Right hindlimb (tissue), 1 donor: ENCODE data around the gene CARD18.
"Not testable (repeated sequence)": the region's sequence is repeated elsewhere in the genome, so short reads cannot be mapped to it uniquely, and the experiment has no call there.

Experiments
- DNase-seq: peaks from one replicate; pipeline ENCODE4 v3.0.0-alpha.2; 2018

The CARD18 gene

DNA sequence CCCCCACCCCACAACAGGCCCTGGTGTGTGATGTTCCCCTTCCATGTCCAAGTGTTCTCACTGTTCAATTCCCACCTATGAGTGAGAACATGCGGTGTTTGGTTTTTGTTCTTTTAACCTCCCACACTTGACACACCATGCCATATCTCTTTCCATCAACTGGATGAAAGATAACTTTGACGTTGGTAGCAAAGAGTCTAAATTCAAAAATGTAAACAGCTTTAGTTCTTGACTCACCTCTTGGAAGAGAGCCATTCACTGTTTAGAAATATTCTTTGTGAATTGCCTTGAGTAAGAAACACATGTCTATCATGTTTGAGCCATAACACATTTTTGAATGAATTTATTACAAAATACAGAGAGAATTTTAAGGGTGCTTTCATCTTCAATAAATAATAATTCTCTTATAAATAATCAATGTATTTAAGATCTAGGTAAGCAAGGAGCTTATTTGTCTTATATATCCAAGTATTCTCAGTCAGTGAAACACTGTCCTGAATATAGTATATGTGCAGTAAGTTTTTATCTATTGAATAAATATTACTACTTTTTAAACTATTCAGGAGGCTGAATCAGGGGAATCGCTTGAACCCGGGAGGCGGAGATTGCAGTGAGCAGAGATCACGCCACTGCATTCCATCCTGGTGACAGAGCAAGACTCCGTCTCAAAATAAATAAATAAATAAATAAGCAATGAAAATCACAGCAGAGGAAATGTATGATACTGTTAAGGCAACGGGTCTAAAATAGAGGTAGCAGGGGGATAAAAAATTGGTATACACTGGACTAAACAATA, 6.7 kb downstream of the CARD18 start:
- no peak for DNase-seq

DNA sequence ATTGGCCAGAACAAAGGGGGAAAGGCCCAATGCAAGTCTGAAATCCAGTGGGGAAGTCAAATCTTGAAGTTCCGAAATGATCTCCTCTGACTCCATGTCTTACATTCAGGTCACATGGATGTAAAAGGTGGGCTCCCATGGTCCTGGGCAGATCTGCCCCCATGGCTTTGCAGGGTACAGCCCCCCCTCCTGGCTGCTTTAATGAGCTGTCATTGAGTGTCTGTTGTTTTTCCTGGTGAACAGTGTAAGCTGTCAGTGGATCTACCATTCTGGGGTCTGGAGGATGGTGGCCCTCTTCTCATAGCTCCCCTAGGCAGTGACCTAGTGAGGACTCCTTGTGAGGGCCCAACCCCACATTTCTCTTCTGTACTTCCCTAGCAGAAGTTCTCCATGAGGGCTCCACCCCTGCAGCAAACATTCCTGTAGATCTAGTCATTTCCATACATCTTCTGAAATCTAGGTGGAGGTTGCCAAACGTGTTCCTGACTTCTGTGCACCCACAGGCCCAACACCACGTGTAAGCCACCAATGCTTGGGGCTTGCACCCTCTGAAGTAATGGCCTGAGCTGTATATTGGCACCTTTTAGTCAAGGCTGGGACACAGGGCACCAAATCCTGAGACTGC, 9.3 kb downstream of the CARD18 start:
- no peak for DNase-seq

GRCh38 chr11:105124756-105125155, 14.8 kb downstream of the CARD18 start:
- no peak for DNase-seq

- DNase-seq, result no peak
Measured at GRCh38 chr11:105111145-105111944, 28.2 kb downstream of the CARD18 start.

DNA sequence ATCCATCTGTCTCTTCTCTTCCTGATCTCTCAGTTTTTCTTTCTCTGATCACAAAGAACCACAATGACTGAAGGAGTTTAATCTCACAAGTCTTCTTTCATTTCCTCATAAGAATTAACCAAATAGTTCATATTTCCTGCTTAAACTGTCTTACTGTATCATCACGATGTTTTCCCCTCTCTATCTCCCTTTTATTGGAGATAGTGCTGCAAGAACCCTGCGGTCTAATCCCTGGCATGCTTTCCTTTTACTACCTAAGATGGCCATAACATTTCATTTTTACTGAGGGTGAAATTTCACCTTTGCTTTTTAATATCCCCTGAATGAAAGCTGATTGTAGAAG, 28.9 kb downstream of the CARD18 start:
- no peak for DNase-seq

GRCh38 chr11:105109855-105110687, 29.5 kb downstream of the CARD18 start:
- no peak for DNase-seq

DNA sequence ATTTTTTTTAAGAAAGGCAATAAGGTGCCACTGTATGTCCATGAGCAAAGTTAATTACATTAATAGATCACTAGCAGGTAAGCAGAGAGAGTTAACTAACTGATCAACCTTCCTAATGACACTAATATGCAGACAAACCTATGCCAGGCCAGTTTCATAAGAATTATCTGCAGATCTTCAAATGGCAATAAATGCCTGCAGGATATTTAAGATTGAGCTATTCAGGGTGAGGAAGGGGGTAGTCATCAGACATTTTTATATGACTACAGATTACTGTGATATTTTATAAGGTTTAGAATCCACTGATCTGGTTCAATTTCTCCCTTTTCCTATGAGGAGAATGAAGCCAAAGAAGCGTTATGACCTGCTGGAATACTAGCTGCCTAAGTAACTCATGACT, 30.2 kb downstream of the CARD18 start:
- DNase-seq, result no peak

GRCh38 chr11:105108247-105108646, 31.3 kb downstream of the CARD18 start:
- DNase-seq, result no peak

GRCh38 chr11:105107226-105107825, 32.2 kb downstream of the CARD18 start:
- not testable (repeated sequence) for DNase-seq

DNA sequence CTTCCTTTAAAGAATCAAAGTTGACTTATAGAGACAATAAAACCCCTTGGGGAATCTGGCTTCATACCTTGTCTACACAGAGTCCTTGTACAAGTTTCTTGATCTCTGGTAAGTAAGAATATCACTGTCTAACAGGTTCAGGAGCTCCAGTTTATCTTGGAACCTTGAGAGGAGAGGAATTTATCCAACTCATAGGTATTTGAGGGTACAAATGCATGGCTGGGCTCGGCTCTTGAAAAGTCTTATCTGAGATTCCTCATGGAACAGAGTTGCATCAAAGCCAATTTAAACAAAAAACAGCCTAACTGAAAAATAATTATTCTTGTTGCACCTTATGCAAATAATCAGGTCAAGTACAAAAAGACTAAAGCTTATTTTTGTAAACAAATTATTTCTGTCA, 33.4 kb downstream of the CARD18 start:
- DNase-seq, result no peak

GRCh38 chr11:105104292-105104691, 35.3 kb downstream of the CARD18 start:
- DNase-seq, result no peak

DNA sequence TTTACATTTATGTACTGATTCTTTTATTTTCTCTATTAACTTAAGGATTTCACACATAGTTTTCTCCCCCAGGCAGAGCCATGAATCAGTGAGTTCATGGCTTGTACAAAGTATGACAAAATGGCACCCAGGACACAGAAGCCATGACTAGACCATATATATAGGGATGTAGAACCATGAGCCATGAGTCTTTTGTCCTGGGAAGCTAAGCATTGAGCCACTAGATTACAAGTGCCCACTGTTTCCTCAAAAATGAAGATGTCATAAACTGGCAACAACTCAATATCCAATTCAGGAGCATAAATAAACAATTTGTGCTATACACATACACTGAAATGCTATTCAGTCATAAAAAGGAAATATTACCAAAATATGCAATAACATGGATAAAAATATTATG, 36.2 kb downstream of the CARD18 start:
- DNase-seq, result no peak

GRCh38 chr11:105102079-105102581, 37.4 kb downstream of the CARD18 start:
- DNase-seq, result not testable (repeated sequence)

DNA sequence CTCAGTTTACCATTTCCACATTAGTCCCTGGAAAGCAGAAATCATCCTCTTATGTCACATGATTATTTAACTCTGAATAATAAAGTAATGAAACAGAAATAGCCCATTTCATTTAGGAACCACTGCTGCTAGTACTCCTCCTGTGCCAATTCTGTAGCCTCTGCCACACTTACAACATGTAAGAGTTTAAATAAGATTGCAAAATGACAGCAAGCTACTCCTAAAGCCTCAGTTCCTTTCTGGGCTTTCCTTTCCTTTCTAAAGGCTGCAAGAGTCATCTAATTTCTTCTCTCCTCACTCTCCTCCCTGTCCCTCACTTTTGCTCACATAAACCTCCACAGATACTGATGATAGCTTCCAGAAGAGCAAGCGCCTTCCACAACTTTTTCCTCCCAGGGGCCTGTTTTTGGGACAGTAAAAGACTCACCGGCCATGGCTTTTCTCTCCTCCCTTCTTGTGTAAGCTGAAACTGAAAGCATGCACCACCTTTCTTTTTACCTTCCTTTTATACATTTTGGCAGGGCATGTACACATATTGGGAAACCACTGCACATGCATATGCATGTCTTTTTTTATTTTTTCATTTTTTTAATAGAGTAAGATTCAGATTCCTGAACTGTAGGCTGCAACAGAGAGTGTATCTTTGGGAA, 38.5 kb downstream of the CARD18 start:
- no peak for DNase-seq

GRCh38 chr11:105100206-105100605, 39.4 kb downstream of the CARD18 start:
- DNase-seq, result no peak

DNA sequence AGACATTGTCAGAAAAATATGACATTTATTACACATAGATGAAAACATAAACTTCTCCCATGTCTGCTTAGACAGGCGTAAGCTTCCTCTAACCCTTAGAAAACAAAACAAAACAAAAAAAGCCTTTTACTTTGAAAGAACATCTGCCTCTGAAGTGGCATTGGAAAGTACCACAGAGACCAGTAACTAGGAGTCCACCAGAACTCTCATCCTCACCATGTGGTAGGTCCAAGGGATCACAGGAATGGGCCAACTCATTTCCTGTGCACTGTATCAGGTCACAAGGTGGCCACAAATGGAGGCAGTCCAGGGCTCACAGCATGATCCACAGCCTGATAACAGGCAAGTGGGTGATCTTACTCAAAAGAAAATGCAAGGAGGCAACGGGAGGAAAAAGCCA, 40.0 kb downstream of the CARD18 start:
- not testable (repeated sequence) for DNase-seq

DNA sequence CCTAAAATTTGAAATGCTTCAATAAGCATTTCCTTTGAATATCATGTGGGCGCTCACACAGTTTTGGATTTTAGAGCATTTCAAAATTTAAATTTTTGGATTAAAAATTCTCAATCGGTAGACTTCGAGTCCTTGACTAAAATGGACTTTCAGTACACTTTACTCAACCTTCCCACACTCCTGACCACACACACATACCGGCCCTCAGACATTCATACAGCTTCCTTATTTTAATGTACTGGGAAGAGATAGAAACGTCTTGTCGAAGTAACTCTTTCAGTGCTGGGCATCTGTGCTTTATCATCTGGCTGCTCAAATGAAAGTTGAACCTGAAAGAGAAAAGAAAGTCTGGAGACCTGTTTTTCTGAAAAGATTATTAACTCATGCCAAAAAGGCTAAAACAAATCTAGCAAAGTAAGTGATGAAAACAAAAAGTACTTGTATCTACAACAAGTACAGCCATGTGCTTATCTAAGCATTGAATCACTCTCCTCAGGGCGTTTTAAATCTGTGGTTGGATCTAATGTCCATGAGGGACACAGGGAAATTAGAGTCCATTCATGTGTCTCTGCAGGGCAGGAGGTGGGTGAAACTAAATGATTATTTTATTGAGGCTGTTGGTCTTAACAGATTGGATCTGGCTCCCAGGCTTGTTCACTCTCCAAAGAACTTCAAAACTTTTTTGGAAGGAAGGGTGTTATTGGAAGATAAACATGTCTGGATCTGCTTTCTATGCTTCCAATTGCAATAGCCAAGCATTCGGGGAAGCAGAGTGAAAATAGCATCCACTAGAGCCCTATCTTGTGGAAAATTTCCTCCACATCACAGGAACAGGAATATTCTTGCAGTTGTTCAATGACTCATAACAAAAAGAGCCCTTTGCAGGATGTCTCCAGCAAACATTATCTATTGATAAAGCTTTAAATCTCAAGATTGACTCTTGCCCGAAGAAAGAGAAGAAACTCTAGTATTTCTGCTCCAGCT, 47.0 kb downstream of the CARD18 start:
- no peak for DNase-seq
